Spleen (tissue), 11 donors: Measurements from ENCODE around the gene ROBO1. TPM values are rescaled to one million over a fixed set of nuclear protein-coding genes. Genes with fewer than 3 reads are reported as not detected.
A peak's percentile ranks its signal among the peaks of the same experiment; 100 is the strongest.

Source experiments
- DNase-seq: peaks from one replicate; pipeline ENCODE4 v3.0.0-alpha.2; 2020
- H3K27ac ChIP-seq, 8 donors: fragments of 200-600 bp; sonication (generic) in 7 of 8; 1 replicate in 4 of 8; 2 replicates in 4 of 8; pipeline versions ENCODE4 v1.5.0 to v1.8.0; 2016 to 2021; ENCODE audit warnings: inconsistent platforms in 4 of 8, mild to moderate bottlenecking in 4 of 8, moderate library complexity in 1 of 8
- H3K27me3 ChIP-seq, 7 donors: fragments of 200-600 bp; sonication (generic) in 6 of 7; replicated peaks in 1 of 7; 1 replicate in 4 of 7; 2 replicates in 3 of 7; pipeline versions ENCODE4 v1.5.0 to v1.8.0; 2016 to 2021; ENCODE audit warnings: inconsistent platforms in 3 of 7, mild to moderate bottlenecking in 1 of 7
- H3K36me3 ChIP-seq, 6 donors: fragments of 200-600 bp; sonication (generic) in 5 of 6; 1 replicate in 4 of 6; 2 replicates in 2 of 6; pipeline versions ENCODE4 v1.5.0 to v1.8.0; 2016 to 2021; ENCODE audit warnings: inconsistent platforms in 2 of 6
- H3K4me1 ChIP-seq, 6 donors: fragments of 200-600 bp; sonication (generic) in 5 of 6; 1 replicate in 3 of 6; 2 replicates in 3 of 6; pipeline versions ENCODE4 v1.5.0 to v1.8.0; 2016 to 2021; ENCODE audit warnings: inconsistent platforms in 3 of 6
- H3K4me3 ChIP-seq, 8 donors: fragments of 200-600 bp; sonication (generic) in 7 of 8; 1 replicate in 4 of 8; 2 replicates in 4 of 8; pipeline versions ENCODE4 v1.5.0 to v1.8.0; 2016 to 2021; ENCODE audit warnings: inconsistent platforms in 4 of 8, mild to moderate bottlenecking in 4 of 8, moderate library complexity in 2 of 8
- H3K9me3 ChIP-seq, 8 donors: fragments of 200-600 bp; sonication (generic) in 7 of 8; 1 replicate in 4 of 8; 2 replicates in 4 of 8; pipeline versions ENCODE4 v1.5.0 to v1.8.0; 2016 to 2021; ENCODE audit warnings: inconsistent platforms in 4 of 8
- CTCF ChIP-seq, 11 experiments: fragments of 200-600 bp in 7 of 11; fragments of 450-650 bp in 4 of 11; sonication (generic) in 4 of 11; IDR thresholded peaks in 8 of 11; conservative IDR thresholded peaks in 3 of 11; 1 replicate in 7 of 11; 2 replicates in 4 of 11; pipeline versions ENCODE4 v1.4.0 to v1.8.0; 2016 to 2021; ENCODE audit warnings: antibody characterized with exemption in 11 of 11, inconsistent platforms in 4 of 11, mild to moderate bottlenecking in 1 of 11
- POLR2A ChIP-seq, 3 donors: fragments of 450-650 bp; IDR thresholded peaks; one replicate each; pipeline ENCODE4 v1.5.1; 2017; ENCODE audit warnings: antibody characterized with exemption in 3 of 3, mild to moderate bottlenecking in 1 of 3
- POLR2AphosphoS5 ChIP-seq, 3 donors: sonication (generic); formaldehyde crosslinking; IDR thresholded peaks; one replicate each; pipeline ENCODE4 v1.5.1; 2017; ENCODE audit warnings: antibody characterized with exemption in 3 of 3
- WGBS, 5 donors: extraction: QIAGEN DNeasy Blood & Tissue Kit in 3 of 5; methylation state at CpG; one replicate each; pipeline versions ENCODE4 v1.1.5 to v1.1.7; 2013 to 2018; 5-methylcytosine and 5-hydroxymethylcytosine counted together
- intact Hi-C: fragments of 100-400 bp; cut with DNase I; formaldehyde crosslinking; loops from one replicate; pipeline ENCODE4 v1.15.0; 2023; ENCODE audit warnings: low total_unique reads
- polyA plus RNA-seq, 3 donors: library from polyadenylated mRNA; stranded (reverse); fragments of 200-250 nt; gene quantifications; one replicate each; pipeline ENCODE4 v1.2.1, GENCODE V29; 2013
- total RNA-seq, 7 donors: library from RNA; depleted of rRNA in 3 of 7; stranded (reverse); fragments of >200 nt in 3 of 7; fragmentation: NEBNext Ultra II Directional in 4 of 7; extraction: Animal tissue kit (Norgen Biotek cat#: 25700) in 4 of 7; gene quantifications; one replicate each; pipeline versions ENCODE4 v1.1.0 to v1.2.1, GENCODE V29; 2016 to 2021
- donor health status: healthy with polysubstance abuse.
- donor health status: DM: no; HTN: no; CAD: no; lungs with moderate emphysema.
- donor health status: DM: no; HTN: no; CAD: no.
- donor health status: Bipolar disorder and iron deficiency.
- donor health status: healthy.
- donor health status: DM: no; HTN: no; CAD: no.
- donor health status: DM: yes; HTN: yes; CAD: no.

The ROBO1 gene
- total and polyA plus RNA-seq, 10 donors, result 3.4 to 37.3 (median 26.0) TPM

DNA sequence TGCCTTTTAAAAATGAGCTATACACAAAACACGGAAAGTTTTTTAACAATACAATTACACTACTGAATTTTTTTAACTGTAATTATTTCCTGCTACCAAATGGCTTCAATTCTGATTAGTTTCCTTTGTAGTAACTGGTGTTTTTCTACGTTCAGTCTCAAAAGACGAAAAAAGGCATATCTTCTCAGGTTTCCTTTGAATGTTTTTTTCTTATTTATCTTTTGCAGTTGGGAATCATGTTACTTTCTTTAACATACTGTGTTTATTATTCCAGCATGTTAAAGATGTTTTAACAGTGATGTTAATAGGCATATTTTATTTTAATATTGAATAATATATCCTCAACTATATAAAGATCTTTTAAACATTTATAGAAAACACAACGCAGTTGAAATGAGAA, 1055.5 kb downstream of the ROBO1 start:
- H3K4me1 ChIP-seq, result no peaks in the 10 kb centered on the region
- peaks cover 0 to 8% (median 0%) of the 10 kb centered on the region in 8 donors for H3K9me3 ChIP-seq
- no peak for TF ChIP-seq POLR2A (IDR thresholded peaks at IDR 0.05)
- no peak for TF ChIP-seq POLR2AphosphoS5 (IDR thresholded peaks at IDR 0.05)
- TF ChIP-seq CTCF (IDR thresholded peaks at IDR 0.05 in 8 of 11, conservative IDR thresholded peaks at IDR 0.05 in 3 of 11), result no peak
- no peak for DNase-seq
- intact Hi-C loops, result no loop called here
- peaks cover 0 to 5% (median 0%) of the 10 kb centered on the region in 6 donors for H3K36me3 ChIP-seq
- H3K4me3 ChIP-seq, result no peak overlapping the region
- 36 to 67% (median 63%) methylated on average over 4 of the region's 4 CpGs for WGBS, 5 donors
- H3K27me3 ChIP-seq, result no peaks in the 10 kb centered on the region
- H3K27ac ChIP-seq, result no peak overlapping the region

GRCh38 chr3:78708565-78709073, 1059.2 kb downstream of the ROBO1 start:
- Histone ChIP-seq H3K9me3 (no peaks in the 10 kb centered on the region), H3K4me1 (no peaks in the 10 kb centered on the region), H3K36me3 (no peaks in the 10 kb centered on the region), H3K27me3 (no peaks in the 10 kb centered on the region), H3K4me3 (no peak overlapping the region), H3K27ac (no peak overlapping the region)
- no peak for TF ChIP-seq POLR2A (IDR thresholded peaks at IDR 0.05)
- 63 to 87% (median 81%) methylated on average over 4 of the region's 4 CpGs for WGBS, 5 donors
- intact Hi-C loops, result no loop called here
- no peak for DNase-seq

DNA sequence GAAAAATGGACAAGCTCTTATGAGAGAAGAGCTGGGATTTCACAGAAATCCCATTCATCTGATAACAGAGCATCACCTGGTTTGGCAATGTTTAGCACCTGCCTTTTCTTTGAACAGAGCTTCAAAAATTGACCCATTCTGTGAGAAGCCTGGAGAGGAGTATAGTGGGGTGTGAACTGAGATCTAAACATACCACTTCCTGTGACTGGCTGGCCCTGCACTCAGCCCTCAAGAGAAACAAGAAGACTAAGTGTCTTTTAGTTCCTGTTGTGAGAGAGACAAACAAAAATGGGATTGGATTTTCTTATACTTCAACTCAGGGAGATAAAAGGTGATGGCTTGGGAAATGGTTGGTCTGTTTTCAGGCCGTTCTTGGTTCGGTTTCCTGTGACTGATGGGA, 1060.2 kb downstream of the ROBO1 start:
- no peak for TF ChIP-seq CTCF (IDR thresholded peaks at IDR 0.05 in 8 of 11, conservative IDR thresholded peaks at IDR 0.05 in 3 of 11)
- TF ChIP-seq POLR2AphosphoS5 (IDR thresholded peaks at IDR 0.05), result no peak
- no peak for TF ChIP-seq POLR2A (IDR thresholded peaks at IDR 0.05)
- DNase-seq, result no peak
- Histone ChIP-seq H3K27ac (peak overlapping the region in 2 of 8 donors; percentile 10 to 12), H3K4me3 (no peak overlapping the region), H3K9me3 (no peaks in the 10 kb centered on the region), H3K4me1 (no peaks in the 10 kb centered on the region), H3K27me3 (no peaks in the 10 kb centered on the region), H3K36me3 (no peaks in the 10 kb centered on the region)
- intact Hi-C loops, result no loop called here
- 66 to 82% (median 72%) methylated on average over 2 of the region's 2 CpGs for WGBS, 5 donors

DNA sequence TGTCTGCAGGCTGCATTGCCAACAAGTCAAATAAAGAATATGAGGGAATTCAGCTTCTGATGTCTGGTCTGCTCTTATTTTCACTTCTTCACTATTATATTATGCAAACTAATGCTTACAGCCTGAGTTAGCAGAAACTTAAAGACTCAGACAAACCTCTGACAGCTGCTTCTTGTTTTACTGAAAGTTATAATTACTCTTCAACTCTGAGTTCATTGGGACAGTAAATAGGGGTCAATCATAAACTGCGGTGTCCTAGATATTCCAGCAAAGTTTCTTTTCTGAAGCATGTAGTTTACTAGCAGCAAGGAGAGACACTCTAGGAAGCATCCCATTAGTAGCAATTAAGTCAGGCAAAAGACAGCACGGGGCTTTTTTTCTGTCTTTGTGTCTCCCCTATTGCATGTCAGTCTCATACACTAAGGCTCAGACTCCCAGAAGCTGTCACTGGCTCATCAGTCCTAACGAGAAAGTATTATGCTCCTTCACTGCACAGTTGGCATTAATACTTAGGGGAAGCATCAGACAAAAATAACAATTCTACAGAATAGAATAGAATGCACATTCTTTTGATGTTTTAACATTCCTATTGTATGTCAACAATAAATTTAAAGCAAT, 1060.8 kb downstream of the ROBO1 start:
- H3K4me3 ChIP-seq, result no peak overlapping the region
- DNase-seq, result no peak
- WGBS, 5 donors, result 74 to 81% (median 75%) methylated on average over 3 of the region's 3 CpGs
- intact Hi-C loops, result no loop called here
- no peaks in the 10 kb centered on the region for H3K36me3 ChIP-seq
- peak overlapping the region in 2 of 8 donors; percentile 10 to 12 for H3K27ac ChIP-seq
- no peaks in the 10 kb centered on the region for H3K27me3 ChIP-seq
- no peaks in the 10 kb centered on the region for H3K4me1 ChIP-seq
- H3K9me3 ChIP-seq, result no peaks in the 10 kb centered on the region
- TF ChIP-seq CTCF (IDR thresholded peaks at IDR 0.05 in 8 of 11, conservative IDR thresholded peaks at IDR 0.05 in 3 of 11), result no peak
- TF ChIP-seq POLR2AphosphoS5 (IDR thresholded peaks at IDR 0.05), result no peak
- no peak for TF ChIP-seq POLR2A (IDR thresholded peaks at IDR 0.05)
